HG03103 (cell line): ENCODE data around the gene PSMD1.

ENCODE experiments used
- ATAC-seq: cut with Tn5 transposase; IDR thresholded peaks from one replicate; pipeline ENCODE4 v1.9.1; 2021; ENCODE audit warnings: low read depth; ENCODE audit not compliant: unreplicated experiment

The PSMD1 gene

GRCh38 chr2:231034291-231034882, 22.3 kb upstream of the PSMD1 start:
- ATAC-seq: no peak

DNA sequence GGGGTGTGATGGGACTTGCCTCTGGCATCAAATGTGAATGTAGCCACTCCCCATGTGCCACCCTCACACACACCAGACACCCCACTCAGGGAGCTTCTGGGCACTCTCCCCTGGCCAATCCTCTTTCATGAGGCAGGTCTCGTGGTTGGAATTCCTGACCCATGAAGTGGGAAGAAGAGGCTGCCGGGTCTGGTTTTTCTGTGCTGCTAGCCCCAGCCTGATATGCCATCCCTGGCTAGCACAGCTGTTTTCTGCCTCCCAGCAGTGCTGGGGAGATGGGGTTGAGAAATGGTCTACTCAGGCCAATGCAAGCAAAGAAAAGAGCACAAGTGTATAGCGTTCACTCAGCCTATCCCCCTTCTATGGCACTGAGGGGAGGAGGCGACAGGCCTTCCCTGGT, 20.5 kb upstream of the PSMD1 start:
- ATAC-seq: no peak

DNA sequence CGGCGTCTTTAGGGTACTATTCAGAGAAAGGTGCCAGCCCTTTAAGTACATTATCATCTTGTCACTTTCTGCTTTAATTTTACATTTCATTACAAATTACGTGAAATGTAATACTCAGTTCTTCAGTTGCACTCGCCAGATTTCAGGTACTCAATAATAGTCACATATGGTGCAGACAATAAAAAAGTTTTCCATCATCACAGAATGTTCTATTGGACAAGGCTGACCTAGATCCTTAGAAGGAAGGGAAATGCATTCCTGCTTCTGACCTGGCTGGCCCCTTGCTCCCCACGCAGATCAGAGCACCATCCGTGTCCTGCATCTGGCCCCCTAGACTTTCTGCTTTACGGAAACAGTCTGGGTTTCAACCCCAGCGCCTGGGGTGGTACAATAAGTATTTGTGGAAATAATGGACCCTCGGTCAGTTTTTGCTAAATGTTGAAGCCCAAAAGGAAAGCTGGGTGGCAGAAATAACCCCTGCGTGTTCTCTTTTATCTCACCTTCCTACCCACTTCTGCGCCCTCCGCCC, 20.0 kb upstream of the PSMD1 start:
- no peak for ATAC-seq

DNA sequence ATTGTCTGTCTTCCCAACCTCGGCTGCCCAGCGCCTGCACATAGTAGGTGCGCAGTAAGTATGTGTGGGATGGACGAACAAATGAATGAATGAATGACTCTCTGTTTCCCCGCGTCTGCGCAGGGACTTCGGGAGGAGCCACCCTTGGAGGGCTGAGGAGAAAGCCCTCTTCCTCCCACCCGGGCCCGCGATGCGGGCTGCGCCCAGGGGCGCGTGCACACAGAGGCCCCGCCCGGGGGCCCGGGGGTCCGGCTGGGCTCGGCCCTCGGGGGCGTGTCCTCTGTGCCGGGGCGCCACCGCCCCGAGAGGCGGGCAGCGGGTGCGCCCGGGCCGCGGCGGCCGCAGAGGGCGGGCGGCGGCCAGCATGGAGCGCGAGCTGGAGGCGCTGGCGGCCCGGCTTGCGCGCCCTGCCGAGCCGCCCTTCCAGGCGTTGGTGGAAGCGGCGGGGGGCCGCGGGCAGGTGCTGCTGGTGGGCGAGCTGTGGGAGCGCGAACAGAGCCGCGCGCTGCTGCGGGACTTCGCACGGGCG, 19.4 kb upstream of the PSMD1 start, which contains the start of gene C2orf72:
C2orf72 (plus strand) TSS at position 322 of the 529 bp plus-strand sequence; CDS start at position 365, 43 bp downstream.
- ATAC-seq: no peak

- ATAC-seq: no peak
These were observed 18.8 kb upstream of the PSMD1 start for GRCh38 chr2:231037731-231038482.

DNA sequence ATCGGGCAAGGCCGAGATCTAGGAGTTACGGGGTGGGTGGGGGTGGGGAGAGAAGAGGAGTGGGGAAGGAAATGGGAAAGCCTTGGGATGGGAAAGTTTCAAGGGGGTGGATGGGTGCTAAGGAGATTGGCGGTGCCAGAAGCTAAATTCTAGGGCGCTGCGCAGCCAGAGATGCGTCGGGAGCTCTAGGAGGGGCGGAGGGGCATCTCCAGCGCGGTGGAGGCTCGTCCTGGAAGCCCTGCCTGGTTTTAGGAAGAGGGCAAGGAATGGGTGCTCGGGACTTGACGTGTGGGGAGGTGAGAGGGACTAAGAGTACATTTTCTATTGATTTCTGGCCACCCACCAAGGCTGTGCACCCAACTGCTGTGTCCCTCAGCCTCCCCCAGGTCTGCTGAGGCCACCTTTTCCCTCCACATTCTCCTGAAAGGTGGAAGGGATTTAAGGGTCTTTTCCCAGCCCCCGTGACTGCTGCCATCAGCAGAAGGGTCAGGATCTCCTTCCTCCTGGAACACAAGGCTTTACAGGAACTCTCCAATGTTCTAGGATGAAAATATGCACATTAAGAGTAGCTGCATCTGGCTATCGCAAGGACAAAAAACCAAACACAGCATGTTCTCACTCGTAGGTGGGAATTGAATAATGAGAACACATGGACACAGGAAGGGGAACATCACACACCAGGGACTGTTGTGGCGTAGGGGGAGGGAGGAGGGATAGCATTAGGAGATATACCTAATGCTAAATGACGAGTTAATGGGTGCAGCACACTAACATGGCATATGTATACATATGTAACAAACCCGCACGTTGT, 18.0 kb upstream of the PSMD1 start:
- ATAC-seq: no peak

DNA sequence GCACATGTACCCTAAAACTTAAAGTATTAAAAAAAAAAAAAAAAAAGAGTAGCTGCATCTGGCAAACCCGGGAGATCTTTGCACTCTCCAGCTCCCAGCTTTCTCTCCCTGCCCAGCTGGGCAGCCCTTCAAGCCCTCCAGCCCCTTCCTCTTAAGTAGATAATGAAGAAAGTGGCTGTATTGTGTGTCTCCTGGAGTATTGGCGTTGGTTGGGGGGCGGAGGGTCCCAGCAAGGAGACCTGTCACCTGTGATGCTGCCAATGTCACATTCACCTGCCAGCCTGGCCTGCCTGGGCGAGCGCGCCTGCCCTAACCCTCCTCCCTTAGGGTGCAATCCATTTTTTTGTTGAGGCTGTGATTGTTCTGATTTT, 17.4 kb upstream of the PSMD1 start:
- ATAC-seq: no peak

GRCh38 chr2:231039821-231040364, 16.8 kb upstream of the PSMD1 start:
- ATAC-seq: no peak

DNA sequence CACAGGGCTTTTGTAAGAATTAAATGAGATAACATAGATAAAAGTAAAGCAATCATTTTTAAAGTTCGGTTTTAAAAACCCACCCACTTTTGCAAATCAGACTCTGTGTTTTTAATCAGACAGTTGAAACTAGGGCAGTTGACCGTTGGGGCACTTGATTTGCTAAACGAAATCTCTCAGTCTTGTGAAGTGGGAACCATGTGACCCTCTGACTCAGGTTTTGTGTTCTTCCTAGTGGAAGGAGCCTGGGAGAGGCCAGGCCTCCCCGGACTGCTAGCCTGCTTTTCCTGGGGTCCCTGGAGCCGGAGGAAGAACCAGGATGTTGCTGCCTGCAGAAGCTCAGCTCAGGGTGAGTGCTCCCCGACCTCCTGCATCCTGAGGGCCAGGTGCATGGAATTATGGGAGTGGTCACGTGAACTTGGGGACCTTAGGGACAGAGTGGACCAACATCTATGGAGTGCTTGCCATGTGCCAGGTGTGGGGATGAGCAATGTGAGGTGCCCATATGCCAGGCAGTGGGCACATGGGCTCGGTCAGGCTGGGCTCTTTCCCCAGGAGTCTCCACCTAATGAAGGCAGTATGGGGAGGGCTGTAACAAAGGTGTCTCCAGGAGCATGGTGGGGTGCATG, 15.5 kb upstream of the PSMD1 start:
- no peak for ATAC-seq

DNA sequence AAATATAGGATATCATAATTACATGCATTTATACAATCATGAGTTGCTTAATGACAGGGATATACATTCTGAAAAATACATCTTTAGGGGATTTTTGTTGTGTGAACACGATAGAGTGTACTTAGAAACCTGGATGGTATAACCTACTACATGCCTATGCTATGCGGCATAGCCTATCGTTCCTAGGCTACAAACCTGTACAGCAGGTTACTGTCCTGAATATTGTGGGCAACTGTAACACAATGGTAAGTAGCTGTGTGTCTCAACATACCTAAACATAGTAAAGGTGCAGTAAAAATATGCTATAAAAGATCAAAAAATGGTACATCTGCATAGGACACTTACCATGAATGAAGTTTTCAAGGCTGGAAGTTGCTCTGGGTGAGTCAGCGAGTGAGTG, 12.9 kb upstream of the PSMD1 start:
- no peak for ATAC-seq

DNA sequence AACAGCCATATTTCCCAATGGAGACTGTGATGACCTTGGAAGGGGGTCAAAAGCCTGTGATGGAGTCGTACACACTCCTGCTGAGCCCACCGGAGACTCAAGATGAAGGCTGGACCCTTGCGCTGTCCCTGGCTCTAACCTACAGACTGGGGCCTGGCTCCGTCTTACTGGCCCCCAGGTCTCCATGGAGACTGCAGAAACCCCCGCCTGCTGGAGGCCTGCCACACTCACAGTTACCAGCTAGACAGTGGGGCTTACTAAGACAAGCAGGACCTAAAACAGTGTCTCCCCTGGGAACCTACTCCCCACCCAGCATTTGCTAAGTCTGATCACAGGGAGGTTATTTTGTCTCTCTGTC, 9.8 kb upstream of the PSMD1 start:
- ATAC-seq: no peak

DNA sequence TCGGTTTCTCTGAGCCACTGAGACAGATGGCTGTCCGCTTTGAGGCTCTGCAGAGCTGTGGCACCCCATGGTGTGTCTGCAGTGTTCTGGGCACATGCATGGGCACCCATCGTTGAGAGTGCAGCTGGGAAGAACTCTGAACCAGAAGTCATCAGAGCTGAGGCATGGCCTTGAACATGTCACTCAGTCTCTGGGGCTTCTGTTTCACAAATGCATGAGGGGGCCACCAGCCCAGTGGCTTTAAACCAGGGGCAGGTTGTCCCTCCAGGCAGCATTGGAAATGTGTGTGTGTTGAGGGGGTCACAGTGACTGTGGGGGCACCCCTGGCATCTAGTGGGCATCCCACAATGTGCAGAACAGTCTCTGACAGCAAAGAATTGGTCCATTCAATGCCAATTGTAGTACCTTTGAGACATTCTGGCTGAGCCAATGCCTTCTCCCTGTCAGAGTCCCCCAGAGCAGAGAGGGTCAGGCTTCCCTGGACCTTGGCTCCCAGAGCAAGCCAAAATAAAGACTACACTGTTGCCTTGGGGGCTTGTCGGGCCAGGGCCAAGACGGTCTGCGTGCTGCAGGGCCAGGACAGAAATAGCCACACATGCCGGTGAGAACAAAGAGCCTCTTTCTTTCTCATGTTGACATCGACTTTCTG, 9.3 kb upstream of the PSMD1 start:
- ATAC-seq: no peak

DNA sequence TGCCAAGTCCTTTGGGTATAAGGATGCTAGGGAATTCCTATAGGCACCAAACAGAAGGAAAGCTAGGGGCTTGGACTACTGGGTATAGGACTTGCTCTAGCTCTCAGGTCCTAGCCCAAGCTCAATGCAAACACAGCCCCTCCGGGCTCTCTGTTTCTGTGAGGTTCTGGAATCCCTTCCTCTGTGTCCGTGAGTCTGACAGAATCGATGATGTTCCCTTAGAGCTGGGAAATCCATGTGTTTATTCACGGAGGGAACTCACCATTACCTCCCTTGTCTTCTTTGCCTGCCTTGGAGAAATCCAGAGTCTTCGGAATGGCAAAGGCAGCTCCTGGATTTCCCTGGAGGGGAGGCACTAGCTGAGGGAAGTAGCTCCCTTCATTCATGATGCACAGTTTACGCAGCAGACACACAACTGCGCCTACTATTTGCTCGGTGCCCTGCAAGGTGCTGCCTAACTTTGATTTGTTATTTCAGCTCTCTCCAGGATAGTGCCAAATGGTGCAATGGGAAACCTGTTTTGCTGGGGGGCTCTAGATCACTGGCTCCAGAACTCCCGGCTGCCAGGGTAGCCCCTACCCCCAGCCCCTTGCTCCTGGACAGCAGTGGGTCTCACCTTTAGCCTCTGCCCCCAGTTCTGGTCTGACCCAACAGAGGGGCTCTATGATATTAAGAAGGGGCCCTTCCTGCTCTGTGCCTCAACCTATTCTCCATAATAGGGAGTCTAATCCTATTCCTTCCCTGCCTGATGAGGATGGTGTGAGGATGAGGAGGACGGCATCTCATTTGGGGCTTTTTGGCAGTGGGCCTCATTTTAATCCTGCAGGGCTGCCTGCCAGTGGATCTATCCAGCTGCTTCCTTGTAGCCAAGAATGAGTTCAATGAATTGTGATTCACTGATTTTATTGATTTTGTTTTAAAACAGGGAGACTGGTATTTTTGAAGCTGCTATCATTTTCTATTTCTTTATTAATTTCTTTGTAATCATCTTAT, 8.4 kb upstream of the PSMD1 start:
- ATAC-seq: no peak

DNA sequence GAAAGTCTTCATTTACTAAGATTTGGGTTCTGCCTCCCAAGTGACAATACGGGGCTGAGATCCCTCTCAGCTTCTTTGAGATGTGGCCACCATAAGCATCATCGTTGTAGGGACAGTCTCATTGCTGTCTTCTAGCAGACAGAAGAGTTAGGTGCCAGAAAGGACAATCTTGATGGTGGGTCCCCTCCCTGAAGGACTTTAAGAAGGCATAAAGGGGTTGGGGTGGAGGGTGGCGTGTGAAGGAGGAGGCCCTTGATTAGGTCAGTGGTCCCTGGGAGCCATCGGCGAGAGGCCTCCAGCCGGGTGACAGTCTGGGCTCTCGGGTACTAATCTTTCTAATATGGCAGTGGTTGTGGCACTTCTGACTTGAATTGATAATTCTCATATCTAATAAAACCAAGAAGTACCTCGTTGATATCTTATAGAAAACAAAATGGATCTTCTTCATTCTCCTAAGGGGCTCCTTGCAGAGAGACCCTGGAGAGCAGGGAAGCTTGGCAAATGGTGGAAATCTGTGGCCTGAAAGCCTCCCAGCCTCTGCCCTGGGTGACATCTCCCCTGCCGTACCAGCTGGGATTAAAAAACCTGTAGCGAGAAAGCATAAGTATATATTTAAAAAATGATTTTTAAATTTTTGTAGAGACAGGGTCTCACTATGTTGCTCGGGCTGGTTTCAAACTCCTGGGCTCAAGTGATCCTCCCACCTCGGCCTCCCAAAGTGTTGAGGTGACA, 7.2 kb upstream of the PSMD1 start:
- no peak for ATAC-seq

DNA sequence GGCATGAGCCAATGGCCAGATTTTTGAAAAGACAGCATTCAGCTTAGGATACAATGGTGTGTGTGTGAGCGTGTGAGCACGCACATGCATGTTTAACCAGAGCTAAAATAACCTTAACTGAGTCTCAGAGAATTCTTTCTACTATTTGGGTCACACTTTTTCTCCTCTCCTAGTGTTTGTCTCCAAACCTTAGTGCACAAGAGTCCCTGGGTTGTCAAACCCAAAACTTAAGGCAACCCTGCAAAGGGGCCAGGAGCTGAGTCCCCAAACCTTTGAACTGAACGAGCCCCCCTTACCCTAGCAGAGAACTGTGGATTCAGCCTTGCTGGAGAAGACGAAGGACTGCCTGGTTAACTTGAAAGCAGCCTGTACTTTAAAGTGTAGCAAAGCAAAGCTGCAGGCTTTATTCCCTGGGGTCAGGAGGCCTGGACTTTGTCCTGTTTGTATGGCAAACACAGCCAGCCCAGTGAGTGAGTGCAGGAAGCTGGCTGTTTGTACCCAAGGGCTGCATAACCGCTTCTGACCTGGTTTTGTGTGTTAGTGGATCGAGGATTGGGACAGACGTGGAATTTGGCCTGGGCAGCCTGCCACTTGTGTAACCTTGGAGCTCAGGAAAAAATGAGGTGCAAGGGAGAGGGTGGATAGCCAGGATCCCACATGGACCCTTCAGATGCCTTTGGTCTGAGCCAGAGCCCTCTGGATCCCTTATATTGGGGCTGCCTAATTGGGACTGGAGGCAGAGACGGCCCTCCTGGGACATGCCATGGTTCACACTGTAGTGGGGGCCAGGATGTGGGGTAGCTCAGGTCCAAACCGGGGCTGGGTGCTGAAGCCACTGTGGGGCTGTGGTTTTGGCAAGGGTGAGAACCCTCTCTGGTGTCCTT, 6.4 kb upstream of the PSMD1 start:
- no peak for ATAC-seq

DNA sequence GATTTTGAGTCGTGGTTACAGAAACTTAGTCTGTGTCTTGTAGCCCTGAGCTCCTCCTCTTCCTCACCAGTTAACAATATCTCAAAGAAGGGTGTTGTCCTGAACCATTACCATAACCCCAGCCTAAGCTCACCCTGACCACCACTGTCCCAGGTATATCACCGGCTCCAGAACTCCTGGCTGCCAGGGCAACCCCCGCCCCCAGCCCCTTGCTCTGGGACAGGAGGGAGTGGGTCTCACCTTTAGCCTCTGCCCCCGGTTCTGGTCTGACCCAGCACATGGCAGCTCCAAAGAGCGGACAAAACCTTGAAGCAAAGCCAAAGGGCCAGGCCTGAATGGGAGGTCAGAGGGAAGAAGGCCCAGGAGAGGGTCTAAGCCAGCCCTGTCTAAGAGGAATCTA, 5.6 kb upstream of the PSMD1 start:
- no peak for ATAC-seq
